Fibroblast of lung (primary cell): Measurements from ENCODE around the gene ERICH4. TPM values are rescaled to one million over a fixed set of nuclear protein-coding genes. Genes with fewer than 3 reads are reported as not detected.

Source experiments
- DNase-seq, 2 donors: peaks; one replicate each; pipeline versions ENCODE4 v3.0.0 to v3.0.0-alpha.2; 2010; ENCODE audit warnings: low read depth in 2 of 2
- H2AFZ ChIP-seq: 2 replicates; pipeline ENCODE4 v1.5.1; 2012; ENCODE audit warnings: low read length, control low read depth, inconsistent platforms
- H3K27ac ChIP-seq: 2 replicates; pipeline ENCODE4 v1.5.1; 2011; ENCODE audit warnings: low read length, control low read depth; ENCODE audit not compliant: insufficient read depth
- H3K27me3 ChIP-seq: 2 replicates; pipeline ENCODE4 v1.5.1; 2011; ENCODE audit warnings: mild to moderate bottlenecking, low read length; ENCODE audit not compliant: control insufficient read depth, insufficient read depth
- H3K36me3 ChIP-seq: 2 replicates; pipeline ENCODE4 v1.5.1; 2011; ENCODE audit warnings: low read length; ENCODE audit not compliant: control insufficient read depth, insufficient read depth
- H3K4me1 ChIP-seq: 2 replicates; pipeline ENCODE4 v1.5.1; 2011; ENCODE audit warnings: low read length; ENCODE audit not compliant: control insufficient read depth, insufficient read depth; ENCODE audit errors: extremely low read depth
- H3K4me2 ChIP-seq: 2 replicates; pipeline ENCODE4 v1.5.1; 2011; ENCODE audit warnings: low read length, control low read depth; ENCODE audit not compliant: insufficient read depth; ENCODE audit errors: extremely low read depth
- H3K4me3 ChIP-seq, 4 experiments: fragments of 200-600 bp in 1 of 4; sonication (generic) in 1 of 4; replicated peaks in 1 of 4; 2 replicates each; pipeline ENCODE4 v1.5.1; 2011 to 2016; ENCODE audit warnings: low read length in 4 of 4, low read depth in 3 of 4, mild to moderate bottlenecking in 3 of 4, control low read depth in 2 of 4, inconsistent platforms in 1 of 4, mixed read lengths in 1 of 4; ENCODE audit not compliant: insufficient read depth in 1 of 4; ENCODE audit errors: control extremely low read depth in 1 of 4
- H3K79me2 ChIP-seq: 2 replicates; pipeline ENCODE4 v1.5.1; 2012; ENCODE audit warnings: mild to moderate bottlenecking, low read length, inconsistent platforms; ENCODE audit not compliant: control insufficient read depth, insufficient read depth
- H3K9ac ChIP-seq: 2 replicates; pipeline ENCODE4 v1.5.1; 2011; ENCODE audit warnings: mild to moderate bottlenecking, low read length, control low read depth; ENCODE audit not compliant: insufficient read depth
- H3K9me3 ChIP-seq: 2 replicates; pipeline ENCODE4 v1.5.1; 2012; ENCODE audit warnings: low read depth, low read length; ENCODE audit not compliant: control insufficient read depth, insufficient read depth
- H4K20me1 ChIP-seq: 2 replicates; pipeline ENCODE4 v1.5.1; 2011; ENCODE audit warnings: low read length; ENCODE audit not compliant: control insufficient read depth, insufficient read depth; ENCODE audit errors: extremely low read depth
- EZH2 ChIP-seq: IDR thresholded peaks from 2 replicates; pipeline ENCODE4 v1.5.1; 2012; ENCODE audit warnings: low read length, control low read depth, mild to moderate bottlenecking; ENCODE audit errors: missing control alignments
- polyA plus RNA-seq, 2 donors: library from polyadenylated mRNA; depleted of rRNA in 1 of 2; stranded (reverse) in 1 of 2; unstranded in 1 of 2; fragments of >200 nt; gene quantifications; 2 replicates each; pipeline ENCODE4 v1.2.1, GENCODE V29; 2011 to 2012; ENCODE audit warnings: missing spikeins in 1 of 2
- total RNA-seq: library from RNA; depleted of rRNA; stranded (reverse); fragments of >200 nt; gene quantifications from 2 replicates; pipeline ENCODE4 v1.2.1, GENCODE V29; 2014
- TF ChIP-seq, protein P1 (sequence below), 2 donors: IDR thresholded peaks in 1 of 2; conservative IDR thresholded peaks in 1 of 2; 1 replicate in 1 of 2; 2 replicates in 1 of 2; pipeline ENCODE4 v1.5.1; 2011 to 2012; ENCODE audit warnings: low read length in 2 of 2, control low read depth in 1 of 2, inconsistent platforms in 1 of 2, low read depth in 1 of 2, mild to moderate bottlenecking in 1 of 2

ERICH4 gene
- total and polyA plus RNA-seq, 2 donors (not counting 1 experiment from before 2014, with no cell fraction given): not detected

DNA sequence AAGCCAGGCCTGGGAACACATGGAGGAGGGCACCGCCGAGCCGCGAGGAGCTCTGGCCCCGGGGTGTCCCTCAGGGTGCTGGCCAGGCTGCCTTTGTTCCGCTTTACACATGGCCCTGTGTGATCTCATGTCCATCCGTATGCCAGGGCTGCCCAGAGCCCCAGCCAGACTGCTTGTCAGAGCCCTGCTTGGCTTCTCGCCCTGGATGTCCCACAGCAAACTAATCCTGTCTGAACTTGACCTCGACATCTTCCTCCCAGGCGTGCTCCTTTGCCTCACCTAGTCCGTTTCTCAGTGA is 31.0 kb upstream of the ERICH4 start:
- peaks cover 3% of the 10 kb centered on the region for H3K36me3 ChIP-seq
- no peak for TF ChIP-seq EZH2
- TF ChIP-seq, protein P1, sequence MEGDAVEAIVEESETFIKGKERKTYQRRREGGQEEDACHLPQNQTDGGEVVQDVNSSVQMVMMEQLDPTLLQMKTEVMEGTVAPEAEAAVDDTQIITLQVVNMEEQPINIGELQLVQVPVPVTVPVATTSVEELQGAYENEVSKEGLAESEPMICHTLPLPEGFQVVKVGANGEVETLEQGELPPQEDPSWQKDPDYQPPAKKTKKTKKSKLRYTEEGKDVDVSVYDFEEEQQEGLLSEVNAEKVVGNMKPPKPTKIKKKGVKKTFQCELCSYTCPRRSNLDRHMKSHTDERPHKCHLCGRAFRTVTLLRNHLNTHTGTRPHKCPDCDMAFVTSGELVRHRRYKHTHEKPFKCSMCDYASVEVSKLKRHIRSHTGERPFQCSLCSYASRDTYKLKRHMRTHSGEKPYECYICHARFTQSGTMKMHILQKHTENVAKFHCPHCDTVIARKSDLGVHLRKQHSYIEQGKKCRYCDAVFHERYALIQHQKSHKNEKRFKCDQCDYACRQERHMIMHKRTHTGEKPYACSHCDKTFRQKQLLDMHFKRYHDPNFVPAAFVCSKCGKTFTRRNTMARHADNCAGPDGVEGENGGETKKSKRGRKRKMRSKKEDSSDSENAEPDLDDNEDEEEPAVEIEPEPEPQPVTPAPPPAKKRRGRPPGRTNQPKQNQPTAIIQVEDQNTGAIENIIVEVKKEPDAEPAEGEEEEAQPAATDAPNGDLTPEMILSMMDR (conservative IDR thresholded peaks at IDR 0.05 in 1 of 2, IDR thresholded peaks at IDR 0.05 in 1 of 2; ENCODE audit: low read depth in 1 of 2, low read length in 2 of 2): no peak
- H3K9me3 ChIP-seq: no peaks in the 10 kb centered on the region
- no peaks in the 10 kb centered on the region for H3K27me3 ChIP-seq
- no peak overlapping the region for H3K9ac ChIP-seq
- no peak overlapping the region for H2AFZ ChIP-seq
- no peak for DNase-seq
- no peaks in the 10 kb centered on the region for H3K79me2 ChIP-seq
- H3K27ac ChIP-seq: no peak overlapping the region
- no peak overlapping the region for H3K4me3 ChIP-seq
- no peak overlapping the region for H3K4me2 ChIP-seq
- no peaks in the 10 kb centered on the region for H3K4me1 ChIP-seq
- H4K20me1 ChIP-seq: no peaks in the 10 kb centered on the region

DNA sequence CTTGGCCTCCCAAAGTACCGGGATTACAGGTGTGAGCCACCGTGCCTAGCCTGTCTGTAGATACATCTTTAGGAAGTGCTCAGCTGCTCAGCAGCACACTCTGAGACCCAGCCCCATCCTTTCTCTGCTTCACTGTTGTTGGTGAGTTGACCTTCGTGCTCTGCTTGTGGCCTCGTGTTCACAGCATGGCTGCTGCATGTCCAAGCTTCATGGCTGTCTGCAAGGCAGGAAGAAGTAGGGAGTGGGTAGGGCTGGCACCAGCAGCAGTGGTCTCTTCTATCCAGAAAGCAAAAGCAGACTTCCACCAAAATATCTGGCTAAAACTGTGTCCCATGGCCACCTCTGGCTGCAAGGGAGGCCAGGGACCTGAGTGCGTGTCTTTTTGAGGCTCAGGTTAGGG is 30.0 kb upstream of the ERICH4 start:
- DNase-seq: no peak
- no peaks in the 10 kb centered on the region for H3K9me3 ChIP-seq

DNA sequence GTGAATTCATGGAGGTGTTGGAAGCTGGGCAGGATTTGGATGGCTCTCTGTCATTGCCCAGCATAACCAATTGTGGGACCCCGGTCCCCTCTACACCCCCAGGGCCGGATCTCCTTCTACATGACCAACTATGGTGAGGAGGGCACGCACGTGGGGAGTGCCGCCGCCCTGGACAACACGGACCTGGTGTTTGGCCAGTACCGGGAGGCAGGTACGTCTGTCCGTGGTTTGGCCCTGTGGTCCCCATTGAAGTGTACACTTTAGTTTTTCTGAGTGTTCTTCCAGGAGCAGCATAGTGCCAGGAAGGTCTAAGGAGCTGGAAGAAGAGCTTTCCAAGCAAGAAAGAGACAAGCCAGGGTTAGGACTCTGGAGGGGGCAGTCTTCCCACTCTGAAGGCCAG is 29.0 kb upstream of the ERICH4 start:
- Histone ChIP-seq H3K79me2 (no peaks in the 10 kb centered on the region), H3K27me3 (no peaks in the 10 kb centered on the region), H3K4me2 (no peak overlapping the region), H3K9me3 (no peaks in the 10 kb centered on the region), H3K4me1 (no peaks in the 10 kb centered on the region), H3K27ac (no peak overlapping the region), H4K20me1 (no peaks in the 10 kb centered on the region), H3K4me3 (no peak overlapping the region), H2AFZ (no peak overlapping the region), H3K9ac (no peak overlapping the region), H3K36me3 (peaks cover 3% of the 10 kb centered on the region)
- DNase-seq: no peak
- TF ChIP-seq, protein P1 (conservative IDR thresholded peaks at IDR 0.05 in 1 of 2, IDR thresholded peaks at IDR 0.05 in 1 of 2; ENCODE audit: low read depth in 1 of 2, low read length in 2 of 2): no peak
- no peak for TF ChIP-seq EZH2

More for the DNA sequence above, 30.0 kb upstream of the ERICH4 start:
- no peak overlapping the region for H3K4me3 ChIP-seq
- H3K36me3 ChIP-seq: peaks cover 3% of the 10 kb centered on the region
- H3K4me1 ChIP-seq: no peaks in the 10 kb centered on the region
- no peaks in the 10 kb centered on the region for H3K79me2 ChIP-seq
- no peak overlapping the region for H3K27ac ChIP-seq
- no peak overlapping the region for H2AFZ ChIP-seq
- no peak overlapping the region for H3K9ac ChIP-seq
- H3K27me3 ChIP-seq: no peaks in the 10 kb centered on the region
- TF ChIP-seq, protein P1 (conservative IDR thresholded peaks at IDR 0.05 in 1 of 2, IDR thresholded peaks at IDR 0.05 in 1 of 2; ENCODE audit: low read depth in 1 of 2, low read length in 2 of 2): no peak
- no peak for TF ChIP-seq EZH2
- no peak overlapping the region for H3K4me2 ChIP-seq
- H4K20me1 ChIP-seq: no peaks in the 10 kb centered on the region
